Measurements from ENCODE around the gene RSAD1.

- no peak for TF ChIP-seq CTCF (IDR thresholded peaks at IDR 0.05)
- TF ChIP-seq POLR2A (IDR thresholded peaks at IDR 0.05) = no peak
Observed at GRCh38 chr17:50440838-50441829, 37.5 kb upstream of the RSAD1 start.

Data from heart left ventricle (tissue), 13 donors.